PFSK-1 (cell line): Measurements from ENCODE around the gene CAMTA1.

Experiments
- FOXP2 ChIP-seq: optimal IDR thresholded peaks from 2 replicates; pipeline ENCODE3; 2011; ENCODE audit warnings: borderline replicate concordance, control low read depth, inconsistent platforms; ENCODE audit not compliant: insufficient read depth; ENCODE audit errors: extremely low read length, extremely low read depth
- POLR2AphosphoS5 ChIP-seq: IDR thresholded peaks from 2 replicates; pipeline ENCODE4 v1.6.1; 2012; ENCODE audit warnings: low read depth, mild to moderate bottlenecking, control low read depth, low read length, moderate library complexity
- REST ChIP-seq, 2 experiments: IDR thresholded peaks; 2 replicates each; pipeline versions ENCODE4 v1.6.1 to v1.8.0; 2011 to 2012; ENCODE audit warnings: low read depth in 2 of 2, low read length in 2 of 2, control low read depth in 1 of 2, inconsistent platforms in 1 of 2, mild to moderate bottlenecking in 1 of 2, moderate library complexity in 1 of 2; ENCODE audit not compliant: insufficient read depth in 1 of 2
- SIN3A ChIP-seq: IDR thresholded peaks from 2 replicates; pipeline ENCODE4 v1.6.1; 2012; ENCODE audit warnings: mild to moderate bottlenecking, low read length, moderate library complexity, borderline replicate concordance; ENCODE audit not compliant: insufficient read depth
- TAF1 ChIP-seq: IDR thresholded peaks from 2 replicates; pipeline ENCODE4 v1.6.1; 2012; ENCODE audit warnings: low read length, control low read depth, borderline replicate concordance; ENCODE audit not compliant: insufficient read depth

Gene CAMTA1

DNA sequence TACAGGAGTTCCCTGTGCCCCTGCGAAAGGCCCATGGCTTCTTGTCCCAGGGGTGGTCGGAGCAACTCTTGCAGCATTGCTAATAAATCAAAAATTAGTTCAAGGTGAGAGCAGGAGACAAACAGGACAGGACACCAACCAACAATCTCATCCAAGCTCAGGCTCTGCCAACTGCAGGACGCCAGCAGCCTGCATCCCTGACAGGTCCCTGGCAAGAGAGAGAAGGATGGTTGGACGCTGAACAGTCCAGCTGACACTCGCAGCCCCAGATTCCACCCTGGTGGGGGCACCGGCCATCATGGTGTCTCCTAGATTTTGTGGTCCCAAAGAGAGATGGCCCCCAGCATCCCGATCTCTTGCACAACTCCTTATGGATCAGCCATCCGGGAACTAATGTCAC is 843.8 kb downstream of the CAMTA1 start:
- no peak for TF ChIP-seq TAF1
- no peak for TF ChIP-seq POLR2AphosphoS5
- TF ChIP-seq FOXP2, result no peak
- TF ChIP-seq REST (IDR thresholded peaks at IDR 0.05; ENCODE audit: insufficient read depth in 1 of 2, low read depth in 2 of 2, low read length in 2 of 2), result no peak
- TF ChIP-seq SIN3A, result no peak

- TF ChIP-seq REST (IDR thresholded peaks at IDR 0.05; ENCODE audit: insufficient read depth in 1 of 2, low read depth in 2 of 2, low read length in 2 of 2), result no peak
- TF ChIP-seq SIN3A, result no peak
- TF ChIP-seq FOXP2, result no peak
- no peak for TF ChIP-seq POLR2AphosphoS5
- no peak for TF ChIP-seq TAF1
These were observed 844.4 kb downstream of the CAMTA1 start for GRCh38 chr1:7629465-7630195.

DNA sequence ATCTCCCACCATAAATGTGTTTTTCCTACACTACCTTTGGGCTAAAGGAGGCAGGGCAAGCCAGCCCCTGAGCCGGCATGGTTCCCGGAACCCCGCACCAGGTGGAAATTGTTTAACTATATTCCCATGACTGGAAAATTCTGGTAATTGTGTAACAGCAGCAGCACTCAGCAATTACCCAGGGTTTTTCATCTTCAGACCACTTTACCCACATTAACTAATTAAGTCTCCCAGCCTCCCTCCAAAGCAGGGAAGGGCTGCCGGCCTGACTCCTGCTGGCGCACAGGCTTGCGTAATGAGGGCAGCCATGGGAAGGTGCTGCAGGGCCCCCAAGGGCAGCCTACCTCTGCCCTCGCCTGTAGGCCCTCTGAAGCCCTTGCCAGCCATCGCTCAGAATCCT is 845.1 kb downstream of the CAMTA1 start:
- TF ChIP-seq FOXP2, result no peak
- no peak for TF ChIP-seq POLR2AphosphoS5
- TF ChIP-seq REST (IDR thresholded peaks at IDR 0.05; ENCODE audit: insufficient read depth in 1 of 2, low read depth in 2 of 2, low read length in 2 of 2), result no peak
- TF ChIP-seq TAF1, result no peak
- TF ChIP-seq SIN3A, result no peak

DNA sequence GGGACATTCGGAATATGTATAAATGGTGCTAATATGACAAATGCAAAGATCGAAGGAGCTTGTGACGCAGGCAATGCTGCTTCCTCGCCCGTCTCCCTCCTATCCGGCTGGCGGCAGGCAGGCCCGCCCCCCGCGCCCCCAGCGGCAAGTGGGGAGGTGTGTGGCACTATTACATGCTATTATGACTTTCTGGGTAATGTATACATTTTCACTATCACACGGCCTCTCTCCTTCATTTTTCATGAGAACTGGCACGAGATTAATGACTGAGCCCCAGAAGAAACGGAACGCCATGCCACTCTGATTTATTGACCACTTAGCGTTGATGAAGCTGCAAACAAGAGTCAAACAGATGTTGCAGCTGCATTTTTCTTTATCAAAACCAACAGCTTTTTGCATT is 846.9 kb downstream of the CAMTA1 start:
- TF ChIP-seq TAF1 (no peak), POLR2AphosphoS5 (no peak)

GRCh38 chr1:7632681-7633080 is 847.4 kb downstream of the CAMTA1 start:
- no peak for TF ChIP-seq FOXP2
- TF ChIP-seq TAF1, result no peak
- TF ChIP-seq POLR2AphosphoS5, result no peak
- TF ChIP-seq SIN3A, result no peak
- TF ChIP-seq REST (IDR thresholded peaks at IDR 0.05; ENCODE audit: insufficient read depth in 1 of 2, low read depth in 2 of 2, low read length in 2 of 2), result no peak
